CD4-positive, alpha-beta T cell treated with Interleukin-15 for 1 hour (primary cell): Measurements from ENCODE around the gene RAPGEF3.

ENCODE experiments used
- DNase-seq: peaks from one replicate; pipeline ENCODE4 v3.0.0-alpha.2; 2020

RAPGEF3 gene

GRCh38 chr12:47741340-47741703 lies 17.4 kb downstream of the RAPGEF3 start:
- DNase-seq = peak; percentile 76

DNA sequence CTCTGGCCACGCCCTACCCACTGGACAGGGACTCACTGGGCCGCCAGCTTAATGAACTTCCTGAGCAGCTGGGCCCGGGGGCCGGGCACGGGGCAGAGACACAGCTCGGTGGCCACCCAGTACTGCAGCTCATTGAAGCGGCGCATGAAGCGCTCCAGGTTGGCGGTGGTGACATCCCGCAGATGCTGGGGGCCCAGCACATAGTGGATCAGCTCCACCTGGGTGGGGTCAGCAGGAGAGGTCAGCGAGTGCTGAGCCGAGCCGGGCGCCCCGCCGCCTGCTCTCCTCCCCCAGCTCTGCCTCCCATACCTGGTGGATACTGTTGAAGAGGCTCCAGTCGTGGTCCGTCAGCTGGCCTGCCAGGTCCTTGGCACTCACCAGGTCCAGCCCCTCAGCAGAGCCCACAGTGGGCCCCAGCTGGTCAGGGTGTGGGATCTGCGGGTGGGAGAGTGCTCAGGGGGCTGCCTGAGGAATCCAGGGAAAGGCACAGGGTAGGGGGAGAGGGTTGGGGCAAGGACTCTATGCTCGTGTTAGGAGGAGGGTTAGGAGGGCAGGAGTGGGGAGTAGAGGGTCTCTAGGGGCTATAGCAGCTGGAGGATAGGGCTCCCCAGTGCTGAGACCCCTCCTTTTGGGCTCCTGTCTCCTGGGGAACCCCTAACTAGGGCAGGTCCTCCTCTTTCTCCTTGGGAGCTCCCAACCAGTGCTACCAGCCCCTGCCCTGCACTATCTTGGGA lies 17.9 kb downstream of the RAPGEF3 start:
- DNase-seq = no peak

DNA sequence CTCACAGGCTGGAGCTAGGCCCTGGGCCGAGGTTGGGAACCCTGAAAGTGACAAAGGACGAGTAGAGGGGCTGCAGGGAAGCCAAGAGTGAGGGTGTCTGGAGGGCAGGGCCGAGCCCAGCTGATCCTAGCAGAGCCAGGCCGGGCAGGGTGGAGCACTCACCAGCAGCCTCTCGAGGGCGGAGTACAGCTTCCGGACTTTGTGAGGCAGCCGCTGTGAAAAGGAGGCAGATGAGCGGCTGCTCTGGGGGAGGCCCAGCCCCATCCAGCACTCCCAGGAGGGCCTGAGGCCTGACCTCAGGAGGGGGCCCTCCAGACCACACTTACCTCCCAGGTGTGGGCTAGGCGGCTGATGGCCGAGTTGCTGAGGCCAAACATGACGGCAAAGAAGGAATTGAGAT lies 18.7 kb downstream of the RAPGEF3 start:
- DNase-seq = no peak

- DNase-seq = no peak
Measured at GRCh38 chr12:47739297-47739696, 19.4 kb downstream of the RAPGEF3 start.

DNA sequence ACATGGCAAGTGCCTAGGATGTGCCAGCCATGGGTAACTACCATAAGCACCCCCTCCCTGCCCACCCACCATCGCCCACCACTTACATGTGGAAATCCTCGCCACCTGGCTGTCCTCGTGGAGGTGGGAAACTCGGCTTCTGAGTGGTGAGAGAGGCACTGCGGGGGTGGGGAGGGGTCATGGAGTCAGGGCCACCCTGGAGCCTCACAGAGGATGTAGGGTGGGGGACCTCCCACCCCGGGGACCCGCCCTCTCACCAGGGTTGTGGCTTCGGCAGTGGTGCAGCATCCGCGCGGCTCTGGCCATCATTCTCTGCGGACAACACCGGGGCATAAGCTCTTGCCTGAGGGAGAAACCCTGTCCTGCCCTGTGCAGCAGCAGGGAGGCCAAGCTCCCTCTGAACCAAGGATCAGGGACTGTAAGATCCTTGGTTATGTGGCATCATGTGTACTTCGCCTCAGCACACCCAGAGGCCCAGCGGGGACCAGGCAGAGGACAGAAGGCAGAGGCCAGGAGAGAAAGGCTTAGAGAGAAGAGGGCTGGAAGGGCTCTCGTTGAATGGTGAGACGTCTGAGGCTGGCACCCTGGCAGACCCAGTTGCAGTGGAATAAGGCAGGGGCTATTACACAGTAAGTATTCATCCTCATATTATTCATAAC lies 20.6 kb downstream of the RAPGEF3 start:
- no peak for DNase-seq

DNA sequence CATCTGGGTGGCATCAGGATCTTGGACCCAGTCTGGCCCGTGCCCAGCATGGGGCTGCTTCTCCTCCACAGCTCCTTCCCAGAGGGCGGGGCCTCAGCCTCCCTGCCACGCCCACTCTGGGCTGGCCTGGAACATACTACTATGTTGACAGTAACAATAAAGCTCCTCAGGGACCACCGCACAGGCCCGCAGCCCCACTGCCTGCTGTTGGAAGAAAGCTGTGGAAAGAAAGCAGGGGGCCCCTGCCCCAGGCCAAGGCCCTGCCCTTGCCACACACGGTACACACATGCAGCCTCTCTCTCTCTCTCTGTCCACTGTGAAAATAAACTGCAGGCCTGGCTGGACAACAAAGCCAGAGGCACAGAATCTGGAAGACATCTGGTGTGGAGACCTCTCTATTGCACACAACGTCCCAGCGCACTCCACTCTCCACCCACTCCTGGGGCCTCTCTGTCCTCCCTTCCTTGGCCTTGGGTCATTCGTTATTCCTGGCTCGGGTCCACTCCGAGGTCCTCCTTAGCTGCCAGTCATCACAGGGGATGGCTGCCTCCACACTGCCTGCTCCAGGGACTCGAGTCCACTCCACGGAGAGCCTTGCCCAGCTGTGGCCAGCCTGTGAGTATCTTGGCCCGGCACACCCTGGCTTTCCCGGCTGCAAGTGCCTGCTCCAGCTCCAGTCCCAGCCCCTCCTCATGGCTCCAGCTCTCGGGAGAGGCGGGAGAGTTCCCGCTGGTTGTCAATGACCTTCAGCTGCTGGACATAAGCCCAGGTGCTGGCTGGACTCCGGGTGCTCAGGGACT lies 21.6 kb downstream of the RAPGEF3 start:
- no peak for DNase-seq

DNA sequence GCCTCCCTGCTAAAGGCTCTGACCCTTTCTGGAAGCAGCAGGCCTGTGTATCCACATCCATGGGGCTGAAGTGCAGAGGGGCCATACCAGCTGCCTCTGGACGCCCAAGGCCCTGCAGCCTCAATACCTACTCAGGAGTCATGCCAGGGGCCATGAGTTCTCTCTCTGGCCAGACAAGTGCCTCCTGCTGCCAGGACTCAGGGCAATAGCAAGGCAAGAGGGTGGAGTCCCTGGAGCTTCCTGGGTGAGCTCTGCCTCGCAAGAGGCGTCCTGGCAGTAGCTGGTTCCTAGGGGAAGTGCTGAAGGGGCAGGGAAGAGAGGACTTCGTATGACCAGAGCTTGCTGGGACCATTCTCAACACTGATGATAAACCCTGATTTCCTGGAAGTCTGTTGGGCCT lies 22.5 kb downstream of the RAPGEF3 start:
- DNase-seq = no peak

DNA sequence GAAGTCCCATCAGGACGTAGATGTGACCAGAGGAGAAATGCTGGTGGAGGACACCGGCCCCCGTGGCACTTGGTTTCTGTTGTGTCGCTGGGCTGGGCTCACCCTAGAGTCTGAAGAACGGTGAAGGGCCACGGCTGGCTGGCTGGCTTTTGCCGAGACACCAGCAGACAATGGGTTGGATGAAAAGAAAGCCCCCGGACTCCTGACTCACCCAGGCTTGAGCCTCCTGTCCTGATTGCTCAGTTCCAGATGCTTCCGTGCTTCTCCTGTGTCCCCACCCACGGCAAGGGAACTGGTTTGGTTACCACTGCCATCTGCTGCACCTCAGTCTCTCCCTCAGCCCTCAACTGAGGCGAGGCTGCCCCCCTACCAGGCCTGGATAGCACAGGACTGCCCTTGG lies 23.0 kb downstream of the RAPGEF3 start:
- no peak for DNase-seq

GRCh38 chr12:47734725-47735480 lies 23.8 kb downstream of the RAPGEF3 start:
- no peak for DNase-seq

DNA sequence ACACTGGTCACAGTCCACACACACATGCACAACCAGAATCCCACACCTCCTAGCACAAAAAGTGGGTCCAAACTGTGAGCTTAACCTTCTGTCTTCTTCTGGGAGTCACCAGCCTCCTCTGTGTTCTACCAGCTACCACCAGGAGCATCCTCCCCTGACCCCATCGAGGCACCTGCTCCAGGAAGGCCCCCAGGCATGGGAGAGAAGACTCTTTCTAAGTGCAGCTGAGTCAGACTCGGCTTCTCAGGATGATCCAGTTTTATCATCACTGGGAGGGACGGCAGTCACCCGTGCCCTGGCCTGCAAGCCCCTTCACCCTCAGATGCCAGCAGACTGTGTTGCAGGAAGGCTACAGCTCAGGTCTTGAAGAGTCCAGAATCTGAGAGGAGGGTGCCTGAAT lies 25.5 kb downstream of the RAPGEF3 start:
- DNase-seq = no peak

- DNase-seq = no peak
Measured at GRCh38 chr12:47732504-47732903, 26.2 kb downstream of the RAPGEF3 start.

DNA sequence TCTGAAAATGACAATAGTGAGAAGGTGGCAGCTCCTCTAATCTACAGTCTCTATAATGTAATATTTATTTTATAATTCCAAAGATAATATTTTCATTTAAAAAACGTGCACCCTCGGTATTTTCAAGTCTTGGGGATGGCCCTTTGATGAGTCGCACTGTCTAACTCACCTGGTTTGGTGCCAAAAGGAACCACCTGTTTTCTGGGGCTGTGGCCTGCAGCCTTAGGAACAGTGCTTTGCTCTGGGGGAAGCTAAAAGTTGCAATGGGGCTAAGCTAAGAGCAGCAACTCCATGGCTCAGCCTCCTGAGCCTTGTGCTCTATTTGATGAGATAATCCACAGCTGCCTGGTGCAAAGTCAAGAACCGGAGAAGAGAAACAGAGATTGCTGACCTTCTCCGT lies 27.0 kb downstream of the RAPGEF3 start:
- no peak for DNase-seq

GRCh38 chr12:47730341-47730744 lies 28.3 kb downstream of the RAPGEF3 start:
- no peak for DNase-seq

- DNase-seq = no peak
Measured at GRCh38 chr12:47729233-47729632, 29.4 kb downstream of the RAPGEF3 start.

DNA sequence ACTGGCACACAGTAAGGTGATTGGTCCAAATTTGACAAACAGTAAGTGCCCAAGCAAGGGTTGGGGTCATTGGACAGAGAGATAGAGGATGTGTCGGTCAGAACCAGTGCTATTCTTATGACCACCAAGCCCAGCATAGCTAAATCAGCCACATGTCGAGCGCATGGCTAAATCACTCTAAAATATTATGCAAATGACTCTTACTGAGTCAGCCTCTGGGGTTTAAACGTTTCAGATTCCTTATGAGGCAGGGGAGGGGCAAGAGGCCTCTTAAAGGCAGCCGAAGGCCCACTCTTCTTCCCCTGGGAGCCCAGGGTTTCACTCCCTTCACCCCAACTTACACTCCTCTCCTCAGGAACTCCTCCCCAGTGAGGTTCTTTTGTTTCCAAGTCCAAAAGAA lies 32.8 kb downstream of the RAPGEF3 start:
- no peak for DNase-seq

DNA sequence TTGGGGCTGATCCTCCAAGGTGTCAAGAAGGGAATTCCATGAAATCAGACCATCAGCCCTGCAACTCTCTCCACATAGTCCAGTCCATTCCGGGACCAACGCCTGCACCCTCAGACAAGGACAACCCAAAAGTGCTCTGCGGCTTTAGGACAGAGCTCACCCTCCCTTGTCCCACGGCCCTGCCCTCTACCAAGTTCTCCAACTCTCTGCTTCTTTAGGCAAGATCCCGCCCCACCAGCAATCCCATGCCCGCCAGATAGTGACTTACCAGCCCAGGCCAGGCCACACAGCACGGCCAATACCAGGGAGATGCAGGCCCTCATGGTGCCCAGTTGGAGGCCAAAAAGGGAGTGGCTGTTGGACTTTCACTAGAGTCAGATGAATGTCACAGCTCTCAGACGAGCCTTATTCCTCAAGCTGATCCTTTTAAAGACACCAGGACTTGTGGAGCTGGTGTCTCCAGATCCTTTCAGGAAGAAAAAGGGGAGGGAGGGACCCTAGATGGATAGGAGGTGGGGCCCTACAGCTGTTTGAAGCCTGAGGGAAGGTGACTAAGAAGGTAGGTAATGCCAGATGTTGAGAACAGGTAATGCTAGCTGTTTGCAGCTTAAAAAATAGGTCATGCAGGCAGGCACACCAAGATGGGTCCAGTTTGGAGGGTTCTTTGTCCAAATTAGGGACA lies 33.4 kb downstream of the RAPGEF3 start, which contains the start of gene ENDOU:
ENDOU (minus strand) TSS at position 400 of the 682 bp plus-strand sequence; CDS start at position 323, 77 bp downstream.
- DNase-seq = no peak

DNA sequence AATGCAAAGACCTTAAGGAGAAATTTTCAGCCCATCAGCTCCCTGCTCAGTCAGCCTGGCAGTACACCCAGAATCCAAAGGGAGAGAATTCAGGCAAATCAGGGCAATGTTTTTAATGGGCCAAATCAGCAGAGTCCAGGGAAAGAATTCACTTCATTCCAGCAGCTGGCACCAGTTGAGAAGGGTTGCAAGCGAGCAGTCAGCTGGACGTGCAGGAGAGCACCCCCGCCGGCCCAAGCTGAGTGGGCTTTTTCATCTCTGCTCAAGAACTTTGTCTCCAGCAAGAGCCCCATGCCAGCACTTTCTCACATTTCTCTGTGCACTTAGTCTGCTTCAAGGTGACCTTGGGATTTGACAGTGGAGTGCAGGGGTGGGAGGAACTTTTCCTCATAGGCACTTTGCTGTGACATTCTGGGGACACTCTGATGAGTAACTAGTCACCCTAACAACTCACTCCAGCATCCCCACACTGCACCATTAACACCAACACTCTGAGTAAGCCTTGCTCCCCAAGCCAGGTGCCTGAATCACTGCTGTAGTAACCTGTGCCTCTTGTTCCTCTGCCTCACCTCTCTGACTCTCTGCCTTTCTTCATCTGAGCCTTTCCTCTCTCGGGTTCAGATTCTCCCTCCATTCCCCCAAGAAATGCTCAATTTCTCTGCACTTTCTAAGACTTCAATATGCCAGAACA lies 35.6 kb downstream of the RAPGEF3 start:
- DNase-seq = no peak

DNA sequence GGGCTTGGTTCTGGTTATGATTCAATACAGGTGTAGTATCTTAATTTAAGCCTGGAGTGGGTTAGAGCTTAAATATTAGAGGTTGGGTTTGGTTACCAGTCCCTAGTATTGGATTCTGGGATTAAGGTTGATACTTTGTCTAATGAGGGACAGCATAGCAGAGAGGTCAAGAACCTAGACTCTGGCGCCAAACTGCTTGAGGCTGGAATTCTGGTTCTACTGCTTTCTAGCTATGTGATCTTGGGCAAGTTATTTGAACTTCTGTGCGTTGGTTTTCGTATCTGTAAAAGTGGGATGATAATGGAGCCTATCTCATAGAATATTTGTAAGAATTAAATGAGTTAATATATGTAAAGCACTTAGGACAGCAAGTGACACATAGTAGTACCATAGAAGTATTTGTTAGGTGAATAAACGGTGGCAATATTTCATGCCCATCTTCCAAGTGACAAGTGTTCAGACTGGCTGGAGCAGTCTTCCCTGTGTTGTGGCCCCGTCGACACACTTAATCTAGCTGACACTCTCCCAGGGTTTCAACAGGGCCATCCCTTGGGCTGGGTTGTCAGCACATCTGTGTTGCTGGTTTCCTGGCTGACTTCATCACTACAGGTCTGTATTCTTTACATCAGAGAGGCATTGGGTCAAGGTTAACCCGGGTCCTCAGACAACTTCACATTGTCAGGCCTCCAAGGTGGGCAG lies 36.4 kb downstream of the RAPGEF3 start:
- DNase-seq = no peak

GRCh38 chr12:47721431-47721973 lies 37.2 kb downstream of the RAPGEF3 start:
- DNase-seq = no peak

DNA sequence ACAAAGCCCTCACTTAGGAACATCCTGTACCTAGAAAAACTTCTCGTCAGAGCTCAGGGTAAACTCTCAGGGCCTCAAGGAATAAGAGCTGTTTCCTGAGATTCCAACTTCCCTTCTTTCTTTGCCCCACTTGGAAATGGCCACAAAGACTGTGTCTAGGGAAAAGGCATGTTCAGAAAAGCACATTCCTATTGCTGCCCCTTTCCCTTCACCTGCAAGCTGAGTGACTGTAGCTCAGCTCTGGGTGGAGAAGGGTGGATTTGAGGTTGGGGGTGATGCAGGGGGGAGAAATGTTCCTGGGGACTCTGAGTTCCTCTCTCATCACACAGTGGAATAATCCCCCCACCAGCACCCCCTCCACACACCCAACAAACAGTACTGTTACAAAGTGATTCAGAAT lies 40.1 kb downstream of the RAPGEF3 start:
- DNase-seq = no peak
